Caco-2 (cell line): ENCODE results near the gene MDN1. TPM values are rescaled to one million over a fixed set of nuclear protein-coding genes. Genes with fewer than 3 reads are reported as not detected.
"Not testable (repeated sequence)": the region's sequence is repeated elsewhere in the genome, so short reads cannot be mapped to it uniquely, and the experiment has no call there.

ENCODE experiments used
- BruUV-seq: library from RNA; stranded (reverse); fragments of 400-500 nt; replicated peaks from 2 replicates; lab custom pipeline; 2021; lab: Mats Ljungman, UMichigan
- CTCF ChIA-PET: fragments of 300-600 bp; sonication (Branson Sonifier 250); formaldehyde crosslinking; loops from one replicate; lab custom pipeline; 2022; ENCODE audit warnings: antibody characterized with exemption; lab: Charles Lee
- POLR2A ChIA-PET: fragments of 300-600 bp; sonication (Branson Sonifier 250); formaldehyde crosslinking; loops from one replicate; lab custom pipeline; 2022; ENCODE audit warnings: antibody characterized with exemption; lab: Charles Lee
- DNase-seq, 2 experiments: peaks; one replicate each; pipeline versions ENCODE4 v3.0.0 to v3.0.0-alpha.2; 2020 to 2022
- H3K27me3 ChIP-seq: replicated peaks from 2 replicates; pipeline ENCODE4 v1.6.0; 2011; ENCODE audit warnings: low read length; ENCODE audit not compliant: control insufficient read depth, insufficient read depth
- H3K36me3 ChIP-seq: 2 replicates; pipeline ENCODE4 v1.5.1; 2011; ENCODE audit warnings: low read length; ENCODE audit not compliant: control insufficient read depth, insufficient read depth
- H3K4me1 ChIP-seq: fragments of 250-450 bp; sonication (Bioruptor Pico); 2 replicates; pipeline ENCODE4 v1.5.1; 2020; ENCODE audit warnings: mild to moderate bottlenecking
- H3K4me3 ChIP-seq: 2 replicates; pipeline ENCODE4 v1.5.1; 2011; ENCODE audit warnings: low read depth, mild to moderate bottlenecking, control low read depth, low read length
- H3K9me3 ChIP-seq: fragments of 250-450 bp; sonication (Bioruptor Pico); 2 replicates; pipeline ENCODE4 v1.5.1; 2020; ENCODE audit warnings: mild to moderate bottlenecking, moderate library complexity
- H3K27ac Mint-ChIP-seq: one replicate; pipeline ENCODE4 v1.8.0; 2022; ENCODE audit warnings: mixed read lengths; ENCODE audit not compliant: unreplicated experiment
- H3K27me3 Mint-ChIP-seq: one replicate; pipeline ENCODE4 v1.8.0; 2022; ENCODE audit warnings: mixed read lengths; ENCODE audit not compliant: insufficient read depth, unreplicated experiment
- H3K36me3 Mint-ChIP-seq: one replicate; pipeline ENCODE4 v1.8.0; 2022; ENCODE audit warnings: mild to moderate bottlenecking, mixed read lengths; ENCODE audit not compliant: insufficient read depth, unreplicated experiment
- H3K4me1 Mint-ChIP-seq: one replicate; pipeline ENCODE4 v1.8.0; 2022; ENCODE audit warnings: low read depth, mixed read lengths; ENCODE audit not compliant: unreplicated experiment
- H3K4me3 Mint-ChIP-seq: one replicate; pipeline ENCODE4 v1.8.0; 2022; ENCODE audit warnings: mild to moderate bottlenecking, moderate library complexity, mixed read lengths; ENCODE audit not compliant: unreplicated experiment
- H3K9me3 Mint-ChIP-seq: one replicate; pipeline ENCODE4 v1.8.0; 2022; ENCODE audit warnings: mixed read lengths; ENCODE audit not compliant: unreplicated experiment
- CTCF ChIP-seq, 2 experiments: fragments of 200-600 bp in 1 of 2; IDR thresholded peaks; 1 replicate in 1 of 2; 2 replicates in 1 of 2; pipeline versions ENCODE4 v1.5.1 to v1.8.0; 2011 to 2022; ENCODE audit warnings: antibody characterized with exemption in 1 of 2, control low read depth in 1 of 2, inconsistent platforms in 1 of 2, low read depth in 1 of 2, low read length in 1 of 2, mild to moderate bottlenecking in 1 of 2, moderate library complexity in 1 of 2; ENCODE audit not compliant: insufficient read depth in 1 of 2, severe bottlenecking in 1 of 2, unreplicated experiment in 1 of 2
- intact Hi-C: fragments of 100-400 bp; cut with micrococcal nuclease; formaldehyde crosslinking; loops from one replicate; pipeline ENCODE4 v1.10.0; 2022; ENCODE audit not compliant: unreplicated experiment
- total RNA-seq: library from RNA; stranded (reverse); gene quantifications from 2 replicates; pipeline ENCODE4 v1.2.3, GENCODE V29; 2022

The MDN1 gene
- total RNA-seq, 1 experiment from 2014 or later, result 49.0 TPM

- no TSS peak for BruUV-seq
- no peaks in the 10 kb centered on the region for H3K9me3 ChIP-seq
- intact Hi-C loops, result no loop called here
- no peak overlapping the region for H3K4me3 ChIP-seq
- ChIA-PET CTCF (no interaction called here), POLR2A (no interaction called here)
- no peaks in the 10 kb centered on the region for H3K9me3 Mint-ChIP-seq
- no peaks in the 10 kb centered on the region for H3K27me3 Mint-ChIP-seq
- H3K4me1 Mint-ChIP-seq, result peaks cover 7% of the 10 kb centered on the region
- no peak overlapping the region for H3K27ac Mint-ChIP-seq
- no peak for DNase-seq
- H3K4me1 ChIP-seq, result no peaks in the 10 kb centered on the region
- peaks cover 57% of the 10 kb centered on the region for H3K36me3 Mint-ChIP-seq
- H3K4me3 Mint-ChIP-seq, result no peak overlapping the region
- no peaks in the 10 kb centered on the region for H3K27me3 ChIP-seq
- no peak for TF ChIP-seq CTCF (IDR thresholded peaks at IDR 0.05; ENCODE audit: insufficient read depth in 1 of 2, low read depth in 1 of 2, low read length in 1 of 2, severe bottlenecking in 1 of 2, unreplicated experiment in 1 of 2)
- peaks cover 1% of the 10 kb centered on the region for H3K36me3 ChIP-seq
Observed at GRCh38 chr6:89643406-89643805, 176.2 kb downstream of the MDN1 start.

- TF ChIP-seq CTCF (IDR thresholded peaks at IDR 0.05; ENCODE audit: insufficient read depth in 1 of 2, low read depth in 1 of 2, low read length in 1 of 2, severe bottlenecking in 1 of 2, unreplicated experiment in 1 of 2), result no peak
- Mint-ChIP-seq H3K36me3 (peaks cover 57% of the 10 kb centered on the region), H3K9me3 (no peaks in the 10 kb centered on the region), H3K4me3 (no peak overlapping the region), H3K4me1 (peaks cover 7% of the 10 kb centered on the region), H3K27me3 (no peaks in the 10 kb centered on the region), H3K27ac (no peak overlapping the region)
- ChIA-PET CTCF (no interaction called here), POLR2A (no interaction called here)
- no peaks in the 10 kb centered on the region for H3K9me3 ChIP-seq
- no peaks in the 10 kb centered on the region; the same call in 1 of the 2 replicates for H3K36me3 ChIP-seq
- no peaks in the 10 kb centered on the region for H3K27me3 ChIP-seq
- no peak overlapping the region for H3K4me3 ChIP-seq
- DNase-seq, result no peak
- intact Hi-C loops, result no loop called here
- no peaks in the 10 kb centered on the region for H3K4me1 ChIP-seq
- no TSS peak for BruUV-seq
Observed at GRCh38 chr6:89642956-89643355, 176.6 kb downstream of the MDN1 start.

GRCh38 chr6:89641581-89641980 lies 178.0 kb downstream of the MDN1 start:
- H3K27me3 Mint-ChIP-seq, DNase-seq, H3K4me1 ChIP-seq, H3K4me3 ChIP-seq, H3K4me3 Mint-ChIP-seq, BruUV-seq, H3K4me1 Mint-ChIP-seq, intact Hi-C loops, H3K36me3 ChIP-seq, CTCF ChIA-PET, H3K9me3 ChIP-seq, H3K9me3 Mint-ChIP-seq, H3K27me3 ChIP-seq, H3K27ac Mint-ChIP-seq: not testable (repeated sequence)
- POLR2A ChIA-PET, result interaction anchor here (0.6 kb wide), 1 partner anchor 174 kb away, joined by 4 read pairs; no protein-coding TSS in a partner anchor
- peaks cover 57% of the 10 kb centered on the region for H3K36me3 Mint-ChIP-seq
